ENCODE data around the gene MAP6. TPM values are rescaled to one million over a fixed set of nuclear protein-coding genes. Genes with fewer than 3 reads are reported as not detected.

Gene MAP6
- total and polyA plus RNA-seq, 2 experiments from 2014 or later, result 0.31 to 1.2 TPM

DNA sequence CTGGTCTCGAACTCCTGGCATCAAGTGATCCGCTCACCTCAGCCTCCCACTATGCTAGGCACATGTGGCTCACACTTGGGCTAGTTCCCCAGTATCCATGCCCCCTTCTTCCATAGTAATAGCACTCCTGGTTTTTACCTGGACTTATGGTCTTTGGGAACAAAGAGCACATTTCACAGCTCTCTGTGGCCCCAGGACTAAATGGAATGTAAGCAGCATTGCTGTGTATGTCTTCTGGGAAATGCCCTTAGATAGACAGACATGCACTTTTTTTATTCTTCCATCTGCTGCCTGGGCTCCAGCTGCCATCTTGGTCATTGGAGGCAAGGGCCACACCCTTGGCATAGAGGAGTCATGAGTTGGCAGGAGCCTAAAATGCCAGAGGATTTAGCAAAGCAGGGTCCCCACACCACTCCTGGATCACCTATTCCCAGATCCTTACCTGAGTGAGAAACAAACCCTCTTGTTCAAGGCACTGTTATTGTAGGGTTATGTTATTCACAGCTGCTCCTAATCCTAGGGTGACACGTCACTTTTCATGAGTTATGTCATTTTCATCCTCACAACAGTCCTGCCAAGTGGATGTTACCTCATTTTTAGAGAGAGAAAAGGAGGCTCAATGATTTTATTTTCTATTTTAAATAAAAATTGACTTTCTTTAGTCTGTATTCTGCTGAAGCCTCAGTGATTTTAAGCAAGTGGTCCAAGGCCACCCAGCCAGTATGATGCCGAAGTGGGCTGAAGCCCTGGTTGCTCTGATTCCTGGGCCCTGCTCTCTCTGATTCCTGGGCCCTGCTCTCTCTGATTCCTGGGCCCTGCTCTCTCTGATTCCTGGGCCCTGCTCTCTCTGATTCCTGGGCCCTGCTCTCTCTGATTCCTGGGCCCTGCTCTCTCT lies 127.4 kb downstream of the MAP6 start:
- no peak overlapping the region for H3K4me2 ChIP-seq
- H4K20me1 ChIP-seq (replicated peaks; ENCODE audit: insufficient read depth), result no peaks in the 10 kb centered on the region
- H3K27ac ChIP-seq (ENCODE audit: low read depth), result no peak overlapping the region
- peaks cover 5% of the 10 kb centered on the region; the same call in 2 of the 3 replicates for H3K4me1 Mint-ChIP-seq
- no peaks in the 10 kb centered on the region for H3K27me3 ChIP-seq (ENCODE audit: insufficient read depth)
- H3K27ac Mint-ChIP-seq, result no peak overlapping the region
- H3K79me2 ChIP-seq (replicated peaks; ENCODE audit: insufficient read depth), result no peaks in the 10 kb centered on the region
- no peak overlapping the region for H2AFZ ChIP-seq
- TF ChIP-seq, protein P1, sequence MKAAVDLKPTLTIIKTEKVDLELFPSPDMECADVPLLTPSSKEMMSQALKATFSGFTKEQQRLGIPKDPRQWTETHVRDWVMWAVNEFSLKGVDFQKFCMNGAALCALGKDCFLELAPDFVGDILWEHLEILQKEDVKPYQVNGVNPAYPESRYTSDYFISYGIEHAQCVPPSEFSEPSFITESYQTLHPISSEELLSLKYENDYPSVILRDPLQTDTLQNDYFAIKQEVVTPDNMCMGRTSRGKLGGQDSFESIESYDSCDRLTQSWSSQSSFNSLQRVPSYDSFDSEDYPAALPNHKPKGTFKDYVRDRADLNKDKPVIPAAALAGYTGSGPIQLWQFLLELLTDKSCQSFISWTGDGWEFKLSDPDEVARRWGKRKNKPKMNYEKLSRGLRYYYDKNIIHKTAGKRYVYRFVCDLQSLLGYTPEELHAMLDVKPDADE (IDR thresholded peaks at IDR 0.05), result no peak
- TF ChIP-seq, protein P2, sequence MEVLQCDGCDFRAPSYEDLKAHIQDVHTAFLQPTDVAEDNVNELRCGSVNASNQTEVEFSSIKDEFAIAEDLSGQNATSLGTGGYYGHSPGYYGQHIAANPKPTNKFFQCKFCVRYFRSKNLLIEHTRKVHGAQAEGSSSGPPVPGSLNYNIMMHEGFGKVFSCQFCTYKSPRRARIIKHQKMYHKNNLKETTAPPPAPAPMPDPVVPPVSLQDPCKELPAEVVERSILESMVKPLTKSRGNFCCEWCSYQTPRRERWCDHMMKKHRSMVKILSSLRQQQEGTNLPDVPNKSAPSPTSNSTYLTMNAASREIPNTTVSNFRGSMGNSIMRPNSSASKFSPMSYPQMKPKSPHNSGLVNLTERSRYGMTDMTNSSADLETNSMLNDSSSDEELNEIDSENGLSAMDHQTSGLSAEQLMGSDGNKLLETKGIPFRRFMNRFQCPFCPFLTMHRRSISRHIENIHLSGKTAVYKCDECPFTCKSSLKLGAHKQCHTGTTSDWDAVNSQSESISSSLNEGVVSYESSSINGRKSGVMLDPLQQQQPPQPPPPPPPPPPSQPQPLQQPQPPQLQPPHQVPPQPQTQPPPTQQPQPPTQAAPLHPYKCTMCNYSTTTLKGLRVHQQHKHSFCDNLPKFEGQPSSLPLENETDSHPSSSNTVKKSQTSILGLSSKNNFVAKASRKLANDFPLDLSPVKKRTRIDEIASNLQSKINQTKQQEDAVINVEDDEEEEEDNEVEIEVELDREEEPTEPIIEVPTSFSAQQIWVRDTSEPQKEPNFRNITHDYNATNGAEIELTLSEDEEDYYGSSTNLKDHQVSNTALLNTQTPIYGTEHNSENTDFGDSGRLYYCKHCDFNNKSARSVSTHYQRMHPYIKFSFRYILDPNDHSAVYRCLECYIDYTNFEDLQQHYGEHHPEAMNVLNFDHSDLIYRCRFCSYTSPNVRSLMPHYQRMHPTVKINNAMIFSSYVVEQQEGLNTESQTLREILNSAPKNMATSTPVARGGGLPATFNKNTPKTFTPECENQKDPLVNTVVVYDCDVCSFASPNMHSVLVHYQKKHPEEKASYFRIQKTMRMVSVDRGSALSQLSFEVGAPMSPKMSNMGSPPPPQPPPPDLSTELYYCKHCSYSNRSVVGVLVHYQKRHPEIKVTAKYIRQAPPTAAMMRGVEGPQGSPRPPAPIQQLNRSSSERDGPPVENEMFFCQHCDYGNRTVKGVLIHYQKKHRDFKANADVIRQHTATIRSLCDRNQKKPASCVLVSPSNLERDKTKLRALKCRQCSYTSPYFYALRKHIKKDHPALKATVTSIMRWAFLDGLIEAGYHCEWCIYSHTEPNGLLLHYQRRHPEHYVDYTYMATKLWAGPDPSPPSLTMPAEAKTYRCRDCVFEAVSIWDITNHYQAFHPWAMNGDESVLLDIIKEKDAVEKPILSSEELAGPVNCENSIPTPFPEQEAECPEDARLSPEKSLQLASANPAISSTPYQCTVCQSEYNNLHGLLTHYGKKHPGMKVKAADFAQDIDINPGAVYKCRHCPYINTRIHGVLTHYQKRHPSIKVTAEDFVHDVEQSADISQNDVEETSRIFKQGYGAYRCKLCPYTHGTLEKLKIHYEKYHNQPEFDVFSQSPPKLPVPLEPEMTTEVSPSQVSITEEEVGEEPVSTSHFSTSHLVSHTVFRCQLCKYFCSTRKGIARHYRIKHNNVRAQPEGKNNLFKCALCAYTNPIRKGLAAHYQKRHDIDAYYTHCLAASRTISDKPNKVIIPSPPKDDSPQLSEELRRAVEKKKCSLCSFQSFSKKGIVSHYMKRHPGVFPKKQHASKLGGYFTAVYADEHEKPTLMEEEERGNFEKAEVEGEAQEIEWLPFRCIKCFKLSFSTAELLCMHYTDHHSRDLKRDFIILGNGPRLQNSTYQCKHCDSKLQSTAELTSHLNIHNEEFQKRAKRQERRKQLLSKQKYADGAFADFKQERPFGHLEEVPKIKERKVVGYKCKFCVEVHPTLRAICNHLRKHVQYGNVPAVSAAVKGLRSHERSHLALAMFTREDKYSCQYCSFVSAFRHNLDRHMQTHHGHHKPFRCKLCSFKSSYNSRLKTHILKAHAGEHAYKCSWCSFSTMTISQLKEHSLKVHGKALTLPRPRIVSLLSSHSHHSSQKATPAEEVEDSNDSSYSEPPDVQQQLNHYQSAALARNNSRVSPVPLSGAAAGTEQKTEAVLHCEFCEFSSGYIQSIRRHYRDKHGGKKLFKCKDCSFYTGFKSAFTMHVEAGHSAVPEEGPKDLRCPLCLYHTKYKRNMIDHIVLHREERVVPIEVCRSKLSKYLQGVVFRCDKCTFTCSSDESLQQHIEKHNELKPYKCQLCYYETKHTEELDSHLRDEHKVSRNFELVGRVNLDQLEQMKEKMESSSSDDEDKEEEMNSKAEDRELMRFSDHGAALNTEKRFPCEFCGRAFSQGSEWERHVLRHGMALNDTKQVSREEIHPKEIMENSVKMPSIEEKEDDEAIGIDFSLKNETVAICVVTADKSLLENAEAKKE (CRISPR knock-in tag; IDR thresholded peaks at IDR 0.05), result no peak
- no peak for TF ChIP-seq JUNB (IDR thresholded peaks at IDR 0.05; ENCODE audit: unreplicated experiment)
- no peak for TF ChIP-seq POLR2AphosphoS5 (IDR thresholded peaks at IDR 0.05; ENCODE audit: low read depth)
- no peak for TF ChIP-seq EZH2phosphoT487 (IDR thresholded peaks at IDR 0.05; ENCODE audit: unreplicated experiment)
- no peak for TF ChIP-seq EZH2 (IDR thresholded peaks at IDR 0.05; ENCODE audit: low read depth, unreplicated experiment)
- H3K4me1 ChIP-seq (ENCODE audit: insufficient read depth), result no peaks in the 10 kb centered on the region
- H3K4me3 ChIP-seq, result no peak overlapping the region
- DNase-seq (ENCODE audit: low spot score), result no peak
- H3K9me3 Mint-ChIP-seq, result no peaks in the 10 kb centered on the region
- peaks cover 7% of the 10 kb centered on the region for H3K27me3 Mint-ChIP-seq (ENCODE audit: insufficient read depth, low read depth, poor library complexity)
- H3K36me3 ChIP-seq (ENCODE audit: insufficient read depth), result no peaks in the 10 kb centered on the region
- H3K4me3 Mint-ChIP-seq, result no peak overlapping the region
- H3F3A ChIP-seq (replicated peaks; ENCODE audit: low read depth), result no peaks in the 10 kb centered on the region
- H3K36me3 Mint-ChIP-seq (ENCODE audit: low read depth), result no peaks in the 10 kb centered on the region
- no peaks in the 10 kb centered on the region for H3K9me2 ChIP-seq (ENCODE audit: insufficient read depth)
- ATAC-seq, result no peak
